ENCODE results near the gene CACNA2D2. TPM values are rescaled to one million over a fixed set of nuclear protein-coding genes. Genes with fewer than 3 reads are reported as not detected.

CACNA2D2 gene
- total and polyA plus RNA-seq, 8 donors = 15.4 to 86.6 (median 30.2) TPM

DNA sequence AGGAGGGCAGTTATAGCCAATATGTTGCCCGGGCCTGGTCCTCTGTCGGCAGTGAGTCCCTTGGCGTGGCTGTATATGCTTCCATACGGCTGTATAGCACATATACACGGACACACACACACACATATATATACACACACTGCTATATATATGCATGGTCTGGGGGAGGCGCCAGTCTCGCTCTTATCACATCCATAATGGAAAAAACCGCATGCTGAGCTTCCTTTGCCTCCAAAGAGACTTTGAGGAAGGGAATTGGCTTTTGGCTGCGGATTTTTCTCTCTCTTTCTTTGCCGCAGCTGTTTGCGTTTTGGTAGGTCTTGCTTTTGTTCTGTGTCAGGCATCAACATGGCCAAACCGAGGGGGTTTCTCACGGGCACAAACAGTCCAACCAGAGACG is 132.8 kb downstream of the CACNA2D2 start:
- TF ChIP-seq, protein P1, sequence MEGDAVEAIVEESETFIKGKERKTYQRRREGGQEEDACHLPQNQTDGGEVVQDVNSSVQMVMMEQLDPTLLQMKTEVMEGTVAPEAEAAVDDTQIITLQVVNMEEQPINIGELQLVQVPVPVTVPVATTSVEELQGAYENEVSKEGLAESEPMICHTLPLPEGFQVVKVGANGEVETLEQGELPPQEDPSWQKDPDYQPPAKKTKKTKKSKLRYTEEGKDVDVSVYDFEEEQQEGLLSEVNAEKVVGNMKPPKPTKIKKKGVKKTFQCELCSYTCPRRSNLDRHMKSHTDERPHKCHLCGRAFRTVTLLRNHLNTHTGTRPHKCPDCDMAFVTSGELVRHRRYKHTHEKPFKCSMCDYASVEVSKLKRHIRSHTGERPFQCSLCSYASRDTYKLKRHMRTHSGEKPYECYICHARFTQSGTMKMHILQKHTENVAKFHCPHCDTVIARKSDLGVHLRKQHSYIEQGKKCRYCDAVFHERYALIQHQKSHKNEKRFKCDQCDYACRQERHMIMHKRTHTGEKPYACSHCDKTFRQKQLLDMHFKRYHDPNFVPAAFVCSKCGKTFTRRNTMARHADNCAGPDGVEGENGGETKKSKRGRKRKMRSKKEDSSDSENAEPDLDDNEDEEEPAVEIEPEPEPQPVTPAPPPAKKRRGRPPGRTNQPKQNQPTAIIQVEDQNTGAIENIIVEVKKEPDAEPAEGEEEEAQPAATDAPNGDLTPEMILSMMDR (IDR thresholded peaks at IDR 0.05) = no peak
- intact Hi-C loops (cut with DNase I) = loop anchor here in 1 of 2 donors (10.0 kb wide), 1 partner anchor 164 kb away; no protein-coding TSS in a partner anchor
- no peak for ATAC-seq
- Histone ChIP-seq H3K36me3 (peaks cover 0 to 4% of the 10 kb centered on the region in 2 donors), H3K9me3 (no peaks in the 10 kb centered on the region), H3K27me3 (peaks cover 0 to 3% of the 10 kb centered on the region in 2 donors), H3K27ac (no peak overlapping the region), H3K4me3 (no peak overlapping the region), H3K4me1 (peaks cover 0 to 4% of the 10 kb centered on the region in 2 donors)
- DNase-seq = peak in 1 of 4 donors; percentile 47

DNA sequence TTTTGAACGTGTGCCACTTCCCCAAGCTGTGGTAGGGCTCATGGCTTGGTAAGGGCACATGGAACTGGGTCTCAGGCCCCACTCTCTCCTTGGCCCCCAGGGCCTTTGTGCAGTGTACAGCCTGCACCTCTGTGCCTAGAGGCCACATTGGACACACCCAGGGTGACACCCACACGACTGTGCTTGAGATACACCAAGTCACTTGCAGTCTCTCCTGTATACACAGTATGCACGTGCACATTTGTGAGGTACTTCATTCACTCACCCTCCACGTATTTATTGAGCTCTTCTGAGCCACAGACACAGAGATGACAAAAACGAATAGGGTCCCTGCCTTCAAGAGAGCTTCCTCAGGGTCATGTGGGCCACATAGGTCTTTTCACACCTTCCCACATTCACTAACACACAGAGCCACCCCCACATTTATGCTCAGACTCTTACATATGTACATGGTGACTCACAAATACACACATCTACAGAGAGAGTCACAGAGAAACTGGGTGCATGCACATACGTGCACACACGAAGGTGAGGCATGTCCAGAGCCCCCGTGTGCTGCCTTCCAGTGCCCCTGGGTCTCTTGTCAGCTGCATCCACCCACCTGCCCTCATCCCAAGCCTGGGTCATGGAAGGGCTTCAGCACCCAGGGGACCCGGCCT is 134.3 kb downstream of the CACNA2D2 start:
- H3K4me1 ChIP-seq = peaks cover 0 to 14% of the 10 kb centered on the region in 2 donors
- peaks cover 0 to 4% of the 10 kb centered on the region in 2 donors for H3K36me3 ChIP-seq
- no peaks in the 10 kb centered on the region for H3K9me3 ChIP-seq
- TF ChIP-seq, protein P1 (IDR thresholded peaks at IDR 0.05) = no peak
- DNase-seq = no peak
- H3K27me3 ChIP-seq = peaks cover 0 to 3% of the 10 kb centered on the region in 2 donors
- no peak overlapping the region for H3K27ac ChIP-seq
- no peak for ATAC-seq
- no peak overlapping the region for H3K4me3 ChIP-seq
- intact Hi-C loops (cut with DNase I) = no loop called here

DNA sequence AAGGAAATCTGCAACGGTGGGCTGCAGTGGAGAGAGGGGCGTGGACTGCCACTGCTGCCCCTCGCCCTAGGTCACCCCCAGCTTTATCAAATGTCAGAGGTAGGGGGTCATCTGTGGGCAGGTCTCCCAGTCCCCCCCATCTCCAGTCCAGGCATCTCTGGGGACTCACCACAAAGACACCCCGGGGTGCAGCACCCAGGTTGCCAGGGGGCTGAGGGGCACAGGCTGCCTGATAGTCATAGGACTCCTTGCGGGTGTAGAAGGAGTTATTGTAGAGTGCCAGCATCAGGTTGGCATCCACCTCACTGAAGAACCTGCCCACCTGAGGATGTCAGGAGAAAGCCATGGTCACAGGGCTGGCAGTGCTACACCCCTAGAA is 137.6 kb downstream of the CACNA2D2 start:
- H3K36me3 ChIP-seq = peaks cover 0 to 4% of the 10 kb centered on the region in 2 donors
- no peaks in the 10 kb centered on the region for H3K9me3 ChIP-seq
- H3K27ac ChIP-seq = no peak overlapping the region
- intact Hi-C loops (cut with DNase I) = no loop called here
- peaks cover 0 to 3% of the 10 kb centered on the region in 2 donors for H3K27me3 ChIP-seq
- ATAC-seq (no peak), DNase-seq (peak in 1 of 4 donors; percentile 72)
- H3K4me1 ChIP-seq = peaks cover 0 to 14% of the 10 kb centered on the region in 2 donors
- TF ChIP-seq, protein P1 (IDR thresholded peaks at IDR 0.05) = no peak
- peak overlapping the region in 1 of 2 donors; percentile 48 for H3K4me3 ChIP-seq

DNA sequence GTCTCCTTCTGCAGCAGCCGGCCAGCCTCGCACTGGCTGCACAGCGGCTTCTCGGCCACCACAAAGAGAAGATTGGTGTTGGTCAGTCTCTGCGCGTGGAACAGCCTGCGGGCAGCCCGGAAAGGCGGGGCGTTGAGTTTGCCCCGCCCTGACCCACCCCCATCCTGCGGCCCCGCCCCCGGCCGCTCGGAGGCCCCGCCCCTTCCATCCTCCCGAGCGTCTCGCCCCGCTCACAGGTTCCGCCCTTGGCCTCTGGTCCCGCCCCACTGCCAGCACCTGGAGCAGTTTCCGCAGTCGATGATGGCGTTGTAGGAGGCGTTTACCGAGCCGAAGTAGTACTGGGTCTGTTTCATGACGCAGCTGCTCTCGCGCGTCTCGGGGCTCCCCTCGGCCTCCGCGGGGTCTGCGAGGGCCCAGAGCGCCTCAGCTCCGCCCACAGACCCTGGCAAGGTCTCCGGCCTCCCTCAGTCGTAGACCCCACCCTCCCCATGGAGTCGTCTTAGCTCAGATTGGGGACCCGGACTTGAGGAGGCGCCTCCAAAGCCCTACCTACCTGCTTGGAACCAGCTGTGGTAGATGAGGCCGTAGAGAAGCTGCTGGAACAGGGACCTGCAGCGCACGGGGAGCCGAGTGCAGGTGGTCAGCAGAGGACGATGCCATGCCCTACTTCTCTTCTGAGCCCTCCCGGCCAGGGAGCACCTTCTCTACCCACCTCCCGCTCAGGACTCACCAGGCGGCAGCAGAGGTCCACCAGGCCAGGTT is 138.2 kb downstream of the CACNA2D2 start:
- Histone ChIP-seq H3K27me3 (peaks cover 0 to 3% of the 10 kb centered on the region in 2 donors), H3K36me3 (peaks cover 0 to 4% of the 10 kb centered on the region in 2 donors), H3K4me3 (peak overlapping the region; percentile 29 to 48), H3K27ac (peak overlapping the region in 1 of 2 donors; percentile 13), H3K4me1 (peaks cover 0 to 14% of the 10 kb centered on the region in 2 donors), H3K9me3 (no peaks in the 10 kb centered on the region)
- peak; percentile 49 to 96 (median 86) for DNase-seq
- ATAC-seq = peak; percentile 76
- intact Hi-C loops (cut with DNase I) = no loop called here
- TF ChIP-seq, protein P1 (IDR thresholded peaks at IDR 0.05) = no peak

DNA sequence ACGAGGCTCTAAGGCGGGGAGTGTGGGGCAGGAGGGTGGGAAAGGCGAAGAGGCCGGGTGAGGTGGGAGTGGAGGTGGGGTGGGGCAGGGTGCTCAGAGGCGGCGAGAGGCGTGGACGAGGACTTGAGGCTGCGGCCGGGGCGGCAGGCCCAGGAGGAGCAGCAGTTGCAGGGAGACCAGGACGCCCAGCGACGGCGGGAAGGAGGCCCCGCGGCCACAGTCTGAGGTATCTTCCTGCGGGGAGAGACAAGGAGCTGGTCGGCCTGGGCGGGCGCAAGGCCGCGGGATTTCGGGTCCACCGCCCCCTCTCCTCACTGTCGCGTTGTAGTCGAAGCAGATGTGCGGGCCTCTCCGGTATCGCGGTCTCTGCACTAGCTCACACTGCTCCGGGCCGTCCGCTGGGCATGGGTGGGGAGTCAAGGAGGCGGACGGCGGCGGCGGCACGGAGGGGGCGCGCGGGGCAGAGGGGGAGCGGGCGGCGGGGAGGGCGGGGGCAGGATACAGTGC is 138.8 kb downstream of the CACNA2D2 start:
- Histone ChIP-seq H3K27ac (peak overlapping the region in 1 of 2 donors; percentile 13), H3K9me3 (no peaks in the 10 kb centered on the region), H3K36me3 (no peaks in the 10 kb centered on the region), H3K27me3 (no peaks in the 10 kb centered on the region), H3K4me3 (peak overlapping the region; percentile 29 to 48), H3K4me1 (peaks cover 0 to 14% of the 10 kb centered on the region in 2 donors)
- intact Hi-C loops (cut with DNase I) = no loop called here
- TF ChIP-seq, protein P1 (IDR thresholded peaks at IDR 0.05) = no peak
- peak; percentile 12 for ATAC-seq
- peak in 1 of 4 donors; percentile 84 for DNase-seq
